Liver (tissue), 9 donors: Measurements from ENCODE around the gene TMEM51. TPM values are rescaled to one million over a fixed set of nuclear protein-coding genes. Genes with fewer than 3 reads are reported as not detected.

Experiments
- DNase-seq: peaks from one replicate; pipeline ENCODE4 v3.0.0-alpha.2; 2017; ENCODE audit warnings: low spot score
- H3K27ac ChIP-seq, 2 donors: one replicate each; pipeline ENCODE4 v1.7.0; 2013; ENCODE audit warnings: inconsistent platforms in 2 of 2, low read length in 2 of 2, control low read depth in 1 of 2, low read depth in 1 of 2, mild to moderate bottlenecking in 1 of 2
- H3K27me3 ChIP-seq, 4 donors: one replicate each; pipeline versions ENCODE4 v1.6.1 to v1.7.0; 2013; ENCODE audit warnings: low read length in 3 of 4, inconsistent platforms in 1 of 4, mild to moderate bottlenecking in 1 of 4, moderate library complexity in 1 of 4; ENCODE audit not compliant: control insufficient read depth in 4 of 4, insufficient read depth in 4 of 4
- H3K36me3 ChIP-seq, 4 donors: one replicate each; pipeline versions ENCODE4 v1.6.1 to v1.7.0; 2013; ENCODE audit warnings: low read length in 3 of 4, mild to moderate bottlenecking in 3 of 4, low read depth in 1 of 4, moderate library complexity in 1 of 4; ENCODE audit not compliant: control insufficient read depth in 4 of 4, insufficient read depth in 3 of 4
- H3K4me1 ChIP-seq, 4 donors: one replicate each; pipeline versions ENCODE4 v1.6.1 to v1.7.0; 2013; ENCODE audit warnings: low read length in 3 of 4, mild to moderate bottlenecking in 3 of 4, moderate library complexity in 1 of 4; ENCODE audit not compliant: control insufficient read depth in 4 of 4, insufficient read depth in 4 of 4
- H3K4me3 ChIP-seq, 3 donors: one replicate each; pipeline versions ENCODE4 v1.6.1 to v1.7.0; 2013; ENCODE audit warnings: low read length in 3 of 3, control low read depth in 1 of 3, low read depth in 1 of 3, mild to moderate bottlenecking in 1 of 3
- H3K9ac ChIP-seq, 2 donors: one replicate each; pipeline ENCODE4 v1.7.0; 2013; ENCODE audit warnings: low read length in 2 of 2, mild to moderate bottlenecking in 2 of 2, moderate library complexity in 2 of 2, control low read depth in 1 of 2, low read depth in 1 of 2
- H3K9me3 ChIP-seq, 4 donors: one replicate each; pipeline versions ENCODE4 v1.6.1 to v1.7.0; 2013; ENCODE audit warnings: low read length in 3 of 4; ENCODE audit not compliant: control insufficient read depth in 4 of 4
- EGR1 ChIP-seq, 2 donors: IDR thresholded peaks; 2 replicates each; pipeline ENCODE4 v1.6.1; 2016 to 2018; ENCODE audit warnings: antibody characterized with exemption in 2 of 2, low read depth in 2 of 2
- FOXA2 ChIP-seq: IDR thresholded peaks from 2 replicates; pipeline ENCODE4 v1.6.1; 2016; ENCODE audit warnings: antibody characterized with exemption
- GABPA ChIP-seq, 2 donors: IDR thresholded peaks in 1 of 2; conservative IDR thresholded peaks in 1 of 2; 2 replicates each; pipeline ENCODE4 v1.6.1; 2016; ENCODE audit warnings: antibody characterized with exemption in 2 of 2, mild to moderate bottlenecking in 1 of 2, moderate library complexity in 1 of 2
- HNF4A ChIP-seq, 2 donors: conservative IDR thresholded peaks; 2 replicates each; pipeline ENCODE4 v1.6.1; 2016; ENCODE audit warnings: antibody characterized with exemption in 2 of 2, mild to moderate bottlenecking in 2 of 2
- HNF4G ChIP-seq: IDR thresholded peaks from 2 replicates; pipeline ENCODE4 v1.6.1; 2016; ENCODE audit warnings: antibody characterized with exemption
- NR2F2 ChIP-seq: IDR thresholded peaks from 2 replicates; pipeline ENCODE4 v1.6.1; 2016; ENCODE audit warnings: antibody characterized with exemption
- RAD21 ChIP-seq, 2 donors: IDR thresholded peaks; 2 replicates each; pipeline ENCODE4 v1.6.1; 2016; ENCODE audit warnings: antibody characterized with exemption in 2 of 2, mild to moderate bottlenecking in 2 of 2
- RXRA ChIP-seq, 2 donors: IDR thresholded peaks; 2 replicates each; pipeline ENCODE4 v1.6.1; 2017 to 2018; ENCODE audit warnings: antibody characterized with exemption in 2 of 2, mild to moderate bottlenecking in 1 of 2
- SP1 ChIP-seq: IDR thresholded peaks from 2 replicates; pipeline ENCODE4 v1.6.1; 2018; ENCODE audit warnings: antibody characterized with exemption, mild to moderate bottlenecking
- TAF1 ChIP-seq: conservative IDR thresholded peaks from 2 replicates; pipeline ENCODE4 v1.6.1; 2016; ENCODE audit warnings: antibody characterized with exemption, mild to moderate bottlenecking
- YY1 ChIP-seq: IDR thresholded peaks from 2 replicates; pipeline ENCODE4 v1.6.1; 2016; ENCODE audit warnings: antibody characterized with exemption, mild to moderate bottlenecking
- WGBS: extraction: QIAGEN DNeasy Blood & Tissue Kit; methylation state at CpG from one replicate; pipeline ENCODE4 v1.1.7; 2013; 5-methylcytosine and 5-hydroxymethylcytosine counted together
- polyA plus RNA-seq, 2 donors: library from polyadenylated mRNA; stranded (reverse) in 1 of 2; unstranded in 1 of 2; fragments of 200-250 nt in 1 of 2; fragments of >200 nt in 1 of 2; fragmentation: Nextera tagmentation in 1 of 2; extraction: Ambion mirVana in 1 of 2; gene quantifications; one replicate each; pipeline versions ENCODE4 v1.2.1 to v1.2.3, GENCODE V29; 2013 to 2015
- total RNA-seq, 2 donors: library from RNA; depleted of rRNA; stranded (reverse); fragments of >200 nt; gene quantifications; one replicate each; pipeline ENCODE4 v1.2.3, GENCODE V29; 2014
- TF ChIP-seq, protein P1 (sequence below): fragments of 150-350 bp; IDR thresholded peaks from 2 replicates; pipeline ENCODE4 v1.5.1; 2017; ENCODE audit warnings: improper control_type of control experiment, low read depth, low read length; ENCODE audit not compliant: missing input control
- TF ChIP-seq, protein P2 (sequence below): IDR thresholded peaks from 2 replicates; pipeline ENCODE4 v1.6.1; 2016; ENCODE audit warnings: antibody characterized with exemption
- TF ChIP-seq, protein P3 (sequence below): IDR thresholded peaks from 2 replicates; pipeline ENCODE4 v1.6.1; 2016; ENCODE audit warnings: antibody characterized with exemption
- TF ChIP-seq, protein P4 (sequence below): IDR thresholded peaks from 2 replicates; pipeline ENCODE4 v1.6.1; 2016; ENCODE audit warnings: antibody characterized with exemption, mild to moderate bottlenecking
- donor health status: healthy.
- donor health status: healthy.
- donor health status: healthy.
- donor health status: healthy.
- donor health status: healthy.

The TMEM51 gene
- total and polyA plus RNA-seq, 4 donors = 1.3 to 2.7 (median 1.9) TPM

DNA sequence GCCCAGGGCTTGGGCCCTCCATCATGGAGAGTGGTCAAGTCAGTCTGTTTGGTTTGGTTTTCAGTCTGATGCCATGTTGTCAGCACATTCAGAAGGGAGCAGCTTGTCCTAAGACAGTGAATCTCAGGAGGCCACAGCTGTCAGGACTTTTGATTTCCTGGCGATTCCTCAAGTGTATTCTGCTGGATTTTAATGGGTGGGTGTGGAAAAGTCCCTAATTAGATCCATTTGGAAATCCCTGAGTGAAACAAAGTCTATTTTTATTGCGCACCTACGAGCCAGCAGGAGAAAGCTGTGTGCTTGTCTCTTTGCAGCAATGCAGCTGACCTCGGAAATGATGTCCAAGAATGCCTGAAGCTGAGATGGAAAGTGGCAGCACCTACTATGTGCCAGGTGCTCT is 71.9 kb downstream of the TMEM51 start:
- H3K27me3 ChIP-seq = peaks cover 0 to 7% (median 0%) of the 10 kb centered on the region in 4 donors
- H3K9ac ChIP-seq = no peak overlapping the region
- no peak for DNase-seq
- no peaks in the 10 kb centered on the region for H3K9me3 ChIP-seq
- WGBS = 74% methylated on average over 4 of the region's 4 CpGs
- no peaks in the 10 kb centered on the region for H3K4me1 ChIP-seq
- no peak overlapping the region for H3K4me3 ChIP-seq
- no peak overlapping the region for H3K27ac ChIP-seq
- no peaks in the 10 kb centered on the region for H3K36me3 ChIP-seq
- TF ChIP-seq TAF1 = no peak
- TF ChIP-seq, protein P1, sequence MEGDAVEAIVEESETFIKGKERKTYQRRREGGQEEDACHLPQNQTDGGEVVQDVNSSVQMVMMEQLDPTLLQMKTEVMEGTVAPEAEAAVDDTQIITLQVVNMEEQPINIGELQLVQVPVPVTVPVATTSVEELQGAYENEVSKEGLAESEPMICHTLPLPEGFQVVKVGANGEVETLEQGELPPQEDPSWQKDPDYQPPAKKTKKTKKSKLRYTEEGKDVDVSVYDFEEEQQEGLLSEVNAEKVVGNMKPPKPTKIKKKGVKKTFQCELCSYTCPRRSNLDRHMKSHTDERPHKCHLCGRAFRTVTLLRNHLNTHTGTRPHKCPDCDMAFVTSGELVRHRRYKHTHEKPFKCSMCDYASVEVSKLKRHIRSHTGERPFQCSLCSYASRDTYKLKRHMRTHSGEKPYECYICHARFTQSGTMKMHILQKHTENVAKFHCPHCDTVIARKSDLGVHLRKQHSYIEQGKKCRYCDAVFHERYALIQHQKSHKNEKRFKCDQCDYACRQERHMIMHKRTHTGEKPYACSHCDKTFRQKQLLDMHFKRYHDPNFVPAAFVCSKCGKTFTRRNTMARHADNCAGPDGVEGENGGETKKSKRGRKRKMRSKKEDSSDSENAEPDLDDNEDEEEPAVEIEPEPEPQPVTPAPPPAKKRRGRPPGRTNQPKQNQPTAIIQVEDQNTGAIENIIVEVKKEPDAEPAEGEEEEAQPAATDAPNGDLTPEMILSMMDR = no peak
- TF ChIP-seq, protein P2, sequence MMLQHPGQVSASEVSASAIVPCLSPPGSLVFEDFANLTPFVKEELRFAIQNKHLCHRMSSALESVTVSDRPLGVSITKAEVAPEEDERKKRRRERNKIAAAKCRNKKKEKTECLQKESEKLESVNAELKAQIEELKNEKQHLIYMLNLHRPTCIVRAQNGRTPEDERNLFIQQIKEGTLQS = no peak

DNA sequence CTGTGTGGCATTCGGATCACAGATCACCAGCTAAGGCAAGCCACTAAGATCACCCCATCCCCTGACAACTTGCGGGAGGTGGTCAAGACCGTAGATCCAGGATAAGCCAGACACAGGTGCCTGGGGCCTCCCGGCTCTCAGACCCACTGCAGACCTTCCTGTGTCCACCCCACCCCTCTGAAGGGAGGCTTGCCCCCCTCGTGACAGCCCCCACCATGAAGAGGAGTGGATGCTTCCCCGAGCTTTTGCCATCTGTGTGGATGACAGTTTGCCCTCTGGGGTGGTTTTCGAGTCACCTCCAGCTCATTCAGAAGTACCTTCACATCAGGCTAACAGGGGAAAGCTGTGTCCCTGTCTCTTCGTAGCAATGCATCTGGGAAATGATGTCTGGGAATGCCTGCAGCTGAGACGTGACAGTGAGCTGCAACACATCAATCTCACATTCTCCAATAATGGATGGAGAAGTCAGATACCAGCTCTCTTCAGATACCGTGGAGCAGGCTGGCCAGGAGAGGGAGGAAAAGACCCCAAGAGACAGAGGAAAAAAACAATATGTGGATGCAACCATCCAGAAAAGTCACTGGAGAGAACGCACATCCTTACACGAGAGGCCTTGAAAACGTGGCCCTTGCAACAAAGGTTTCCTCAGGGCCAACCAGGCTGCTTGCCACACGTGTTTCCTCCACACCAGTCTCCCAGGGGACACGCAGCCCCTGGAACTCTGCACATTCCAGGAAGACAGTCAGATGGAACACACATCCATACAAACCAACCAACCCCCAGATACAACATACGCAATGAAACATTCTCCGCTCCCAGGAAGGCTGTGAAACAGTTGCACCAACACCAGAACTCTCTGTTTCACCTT is 73.1 kb downstream of the TMEM51 start:
- 88% methylated on average over 17 of the region's 17 CpGs for WGBS
- H3K27ac ChIP-seq = no peak overlapping the region
- H3K9ac ChIP-seq = no peak overlapping the region
- H3K4me3 ChIP-seq = no peak overlapping the region
- H3K27me3 ChIP-seq = peaks cover 0 to 7% (median 0%) of the 10 kb centered on the region in 4 donors
- DNase-seq = no peak
- H3K36me3 ChIP-seq = no peaks in the 10 kb centered on the region
- no peaks in the 10 kb centered on the region for H3K9me3 ChIP-seq
- TF ChIP-seq HNF4G (no peak), YY1 (no peak), HNF4A (conservative IDR thresholded peaks at IDR 0.05) (no peak), FOXA2 (no peak), GABPA (IDR thresholded peaks at IDR 0.05 in 1 of 2, conservative IDR thresholded peaks at IDR 0.05 in 1 of 2) (no peak), RAD21 (IDR thresholded peaks at IDR 0.05) (no peak), EGR1 (IDR thresholded peaks at IDR 0.05; ENCODE audit: low read depth in 2 of 2) (no peak), TAF1 (no peak), RXRA (IDR thresholded peaks at IDR 0.05) (no peak), SP1 (no peak), NR2F2 (no peak)
- TF ChIP-seq, protein P2 = no peak
- TF ChIP-seq, protein P3, sequence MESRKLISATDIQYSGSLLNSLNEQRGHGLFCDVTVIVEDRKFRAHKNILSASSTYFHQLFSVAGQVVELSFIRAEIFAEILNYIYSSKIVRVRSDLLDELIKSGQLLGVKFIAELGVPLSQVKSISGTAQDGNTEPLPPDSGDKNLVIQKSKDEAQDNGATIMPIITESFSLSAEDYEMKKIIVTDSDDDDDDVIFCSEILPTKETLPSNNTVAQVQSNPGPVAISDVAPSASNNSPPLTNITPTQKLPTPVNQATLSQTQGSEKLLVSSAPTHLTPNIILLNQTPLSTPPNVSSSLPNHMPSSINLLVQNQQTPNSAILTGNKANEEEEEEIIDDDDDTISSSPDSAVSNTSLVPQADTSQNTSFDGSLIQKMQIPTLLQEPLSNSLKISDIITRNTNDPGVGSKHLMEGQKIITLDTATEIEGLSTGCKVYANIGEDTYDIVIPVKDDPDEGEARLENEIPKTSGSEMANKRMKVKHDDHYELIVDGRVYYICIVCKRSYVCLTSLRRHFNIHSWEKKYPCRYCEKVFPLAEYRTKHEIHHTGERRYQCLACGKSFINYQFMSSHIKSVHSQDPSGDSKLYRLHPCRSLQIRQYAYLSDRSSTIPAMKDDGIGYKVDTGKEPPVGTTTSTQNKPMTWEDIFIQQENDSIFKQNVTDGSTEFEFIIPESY = no peak
- TF ChIP-seq, protein P4, sequence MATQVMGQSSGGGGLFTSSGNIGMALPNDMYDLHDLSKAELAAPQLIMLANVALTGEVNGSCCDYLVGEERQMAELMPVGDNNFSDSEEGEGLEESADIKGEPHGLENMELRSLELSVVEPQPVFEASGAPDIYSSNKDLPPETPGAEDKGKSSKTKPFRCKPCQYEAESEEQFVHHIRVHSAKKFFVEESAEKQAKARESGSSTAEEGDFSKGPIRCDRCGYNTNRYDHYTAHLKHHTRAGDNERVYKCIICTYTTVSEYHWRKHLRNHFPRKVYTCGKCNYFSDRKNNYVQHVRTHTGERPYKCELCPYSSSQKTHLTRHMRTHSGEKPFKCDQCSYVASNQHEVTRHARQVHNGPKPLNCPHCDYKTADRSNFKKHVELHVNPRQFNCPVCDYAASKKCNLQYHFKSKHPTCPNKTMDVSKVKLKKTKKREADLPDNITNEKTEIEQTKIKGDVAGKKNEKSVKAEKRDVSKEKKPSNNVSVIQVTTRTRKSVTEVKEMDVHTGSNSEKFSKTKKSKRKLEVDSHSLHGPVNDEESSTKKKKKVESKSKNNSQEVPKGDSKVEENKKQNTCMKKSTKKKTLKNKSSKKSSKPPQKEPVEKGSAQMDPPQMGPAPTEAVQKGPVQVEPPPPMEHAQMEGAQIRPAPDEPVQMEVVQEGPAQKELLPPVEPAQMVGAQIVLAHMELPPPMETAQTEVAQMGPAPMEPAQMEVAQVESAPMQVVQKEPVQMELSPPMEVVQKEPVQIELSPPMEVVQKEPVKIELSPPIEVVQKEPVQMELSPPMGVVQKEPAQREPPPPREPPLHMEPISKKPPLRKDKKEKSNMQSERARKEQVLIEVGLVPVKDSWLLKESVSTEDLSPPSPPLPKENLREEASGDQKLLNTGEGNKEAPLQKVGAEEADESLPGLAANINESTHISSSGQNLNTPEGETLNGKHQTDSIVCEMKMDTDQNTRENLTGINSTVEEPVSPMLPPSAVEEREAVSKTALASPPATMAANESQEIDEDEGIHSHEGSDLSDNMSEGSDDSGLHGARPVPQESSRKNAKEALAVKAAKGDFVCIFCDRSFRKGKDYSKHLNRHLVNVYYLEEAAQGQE = no peak
- H3K4me1 ChIP-seq = no peaks in the 10 kb centered on the region
